HG03439 (cell line): ENCODE measurements around the gene SERINC5.
"Not testable (repeated sequence)": the region's sequence is repeated elsewhere in the genome, so short reads cannot be mapped to it uniquely, and the experiment has no call there.

Source experiments
- ATAC-seq: cut with Tn5 transposase; IDR thresholded peaks from one replicate; pipeline ENCODE4 v1.9.1; 2021; ENCODE audit warnings: mild to moderate bottlenecking, moderate library complexity; ENCODE audit not compliant: unreplicated experiment

Gene SERINC5

DNA sequence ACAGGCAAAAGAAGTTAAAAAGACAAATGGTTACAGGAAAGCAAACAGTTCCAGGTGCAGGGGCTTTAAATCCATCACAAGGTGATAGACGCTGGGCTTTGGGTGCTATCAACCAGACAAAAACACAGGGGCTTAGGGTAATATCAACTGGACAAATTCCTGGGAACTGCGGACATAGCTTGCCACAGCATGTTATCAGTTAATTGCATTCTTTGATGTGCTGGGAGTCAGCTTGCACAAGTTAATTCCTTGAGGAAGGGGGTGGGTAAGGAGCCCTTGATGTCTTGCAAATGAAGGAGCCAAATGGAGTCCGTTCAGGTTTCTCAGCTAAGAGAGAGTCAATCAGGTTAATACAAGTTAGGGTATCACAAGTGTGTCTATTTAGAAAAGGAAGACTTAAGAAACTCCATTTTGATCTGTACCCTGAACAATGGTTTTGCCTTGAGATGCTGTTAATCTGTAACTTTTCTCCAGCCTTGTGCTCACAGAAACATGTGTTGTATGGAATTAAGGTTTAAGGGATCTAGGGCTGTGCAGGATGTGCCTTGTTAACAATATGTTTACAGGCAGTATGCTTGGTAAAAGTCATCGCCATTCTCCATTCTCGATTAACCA is 144.4 kb downstream of the SERINC5 start:
- not testable (repeated sequence) for ATAC-seq

DNA sequence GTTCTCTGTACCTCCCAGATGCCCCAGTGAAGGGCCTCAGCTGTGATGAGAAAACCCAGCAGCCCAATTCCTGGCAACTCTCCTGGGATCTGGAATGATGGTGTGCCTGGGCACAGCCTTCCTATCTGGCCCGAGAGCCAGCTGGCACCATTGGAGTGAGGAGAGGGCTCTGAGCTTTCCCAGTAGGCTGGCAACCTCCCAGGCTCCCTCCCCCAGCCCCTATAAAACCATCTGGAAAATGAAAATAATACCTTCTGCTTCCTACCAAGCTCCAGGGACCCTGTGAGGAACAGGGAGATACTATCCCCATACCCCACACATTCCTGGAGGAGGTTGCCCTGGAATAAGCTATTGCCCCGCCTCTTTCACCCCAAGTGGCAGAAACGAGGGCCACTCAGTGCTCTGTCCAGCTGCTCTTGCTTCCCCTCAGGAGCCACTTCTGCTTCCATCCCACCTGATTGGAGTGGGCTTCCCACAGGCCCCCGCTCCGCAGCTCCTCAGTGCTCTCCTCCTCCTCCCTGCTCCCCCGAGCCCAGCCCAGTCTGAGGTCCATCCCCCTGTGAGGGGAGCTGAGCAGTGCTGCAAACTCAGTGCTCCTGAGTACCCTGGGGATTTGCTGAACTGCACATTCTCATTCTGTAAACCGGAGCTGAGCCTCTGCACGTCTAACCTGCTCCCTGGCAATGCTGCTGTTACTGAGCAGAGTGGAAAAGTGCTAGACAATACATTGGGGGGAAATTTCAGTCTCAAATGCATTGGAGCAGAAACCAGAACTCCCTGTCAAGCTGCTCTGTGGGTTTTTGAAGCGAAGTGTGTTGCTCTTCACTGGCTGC is 146.0 kb downstream of the SERINC5 start:
- no peak for ATAC-seq

DNA sequence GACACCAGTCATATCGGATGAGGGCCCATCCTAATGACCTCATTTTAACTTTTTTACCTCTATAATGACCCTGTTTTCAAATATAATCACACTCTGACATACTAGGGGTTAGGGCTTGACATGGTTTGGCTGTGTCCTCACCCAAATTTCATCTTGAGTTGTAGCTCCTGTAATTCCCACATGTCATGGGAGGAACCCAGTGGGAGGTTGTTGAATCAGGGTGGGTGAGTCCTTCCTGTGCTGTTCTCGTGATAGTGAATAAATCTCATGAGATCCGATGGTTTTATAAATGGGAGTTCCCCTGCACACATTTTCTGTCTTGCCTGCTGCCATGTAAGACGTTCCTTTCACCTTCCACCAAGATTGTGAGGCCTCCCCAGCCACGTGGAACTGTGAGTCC is 148.9 kb downstream of the SERINC5 start:
- no peak for ATAC-seq

DNA sequence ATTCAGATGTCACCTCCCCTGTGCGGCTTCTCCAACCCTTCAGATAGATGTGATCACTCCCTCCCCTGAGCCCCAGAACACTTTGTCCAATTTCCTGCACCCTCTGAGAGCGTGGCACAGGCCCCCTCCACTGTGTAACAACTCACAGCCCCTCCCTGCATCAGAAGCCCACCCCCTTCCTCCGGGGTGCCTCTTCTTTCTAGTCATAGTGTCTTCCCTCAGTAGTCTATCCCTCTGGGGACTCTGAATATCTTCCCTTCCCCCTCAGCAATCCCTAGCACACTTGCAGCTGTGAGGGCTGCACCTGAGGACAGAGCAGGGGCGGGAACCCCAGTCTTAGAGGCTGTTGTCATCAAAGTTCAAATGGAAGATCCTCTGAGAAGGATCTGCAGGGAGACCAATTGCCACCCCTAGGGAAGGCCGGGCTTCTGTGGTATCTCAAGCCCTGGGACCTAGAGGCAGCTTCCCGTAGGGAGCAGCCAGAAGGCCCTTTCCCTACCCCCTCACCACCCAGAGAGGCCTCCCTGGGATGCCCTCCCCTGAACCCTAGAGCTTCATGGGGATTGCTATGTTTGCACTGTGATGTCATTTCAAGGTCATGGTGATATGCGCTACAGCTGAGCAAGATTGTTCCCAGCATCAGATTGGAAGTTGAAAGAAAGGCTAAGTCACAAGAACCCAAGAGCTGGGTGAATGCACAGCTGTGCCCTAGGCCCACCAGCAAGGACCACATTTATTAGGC is 150.0 kb downstream of the SERINC5 start:
- ATAC-seq: no peak

DNA sequence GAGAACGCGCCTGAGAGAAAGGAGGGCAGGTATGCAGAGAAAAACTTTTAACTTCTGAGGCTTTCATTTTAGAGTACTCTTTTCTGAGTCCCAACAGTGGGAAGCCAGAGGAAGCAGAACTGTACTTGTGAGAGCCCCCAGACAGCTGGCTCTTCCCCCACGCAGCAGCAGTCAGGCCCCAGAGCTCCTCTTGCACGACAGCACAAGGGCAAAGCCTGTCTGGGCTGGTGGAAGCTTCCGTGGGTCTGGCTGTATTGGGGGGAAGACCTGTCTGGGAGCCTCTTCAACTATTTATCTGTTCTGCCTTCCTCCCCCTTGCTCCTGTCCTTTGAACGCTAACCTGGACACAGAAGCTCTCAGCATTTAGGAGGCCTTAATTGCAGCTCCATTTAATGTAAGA is 152.5 kb downstream of the SERINC5 start:
- ATAC-seq: no peak

DNA sequence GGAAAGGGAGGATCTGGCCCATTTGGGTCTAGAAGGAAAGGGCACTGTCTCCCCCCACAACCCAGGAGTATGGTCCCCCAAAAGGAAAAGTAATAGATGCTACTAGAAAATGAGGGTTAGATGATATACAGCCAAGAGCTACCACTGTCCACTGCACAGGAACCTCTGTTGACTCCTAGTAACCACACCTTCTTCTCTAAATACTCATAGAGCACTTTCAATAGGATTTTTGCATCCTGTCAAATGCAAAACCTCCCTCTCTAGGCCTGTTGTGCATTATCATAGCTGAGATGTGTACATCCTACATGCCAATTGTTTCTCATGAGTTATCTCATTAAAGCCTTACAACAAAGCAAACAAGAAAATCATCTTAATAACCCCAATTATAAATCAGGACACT is 153.9 kb downstream of the SERINC5 start:
- ATAC-seq: no peak

DNA sequence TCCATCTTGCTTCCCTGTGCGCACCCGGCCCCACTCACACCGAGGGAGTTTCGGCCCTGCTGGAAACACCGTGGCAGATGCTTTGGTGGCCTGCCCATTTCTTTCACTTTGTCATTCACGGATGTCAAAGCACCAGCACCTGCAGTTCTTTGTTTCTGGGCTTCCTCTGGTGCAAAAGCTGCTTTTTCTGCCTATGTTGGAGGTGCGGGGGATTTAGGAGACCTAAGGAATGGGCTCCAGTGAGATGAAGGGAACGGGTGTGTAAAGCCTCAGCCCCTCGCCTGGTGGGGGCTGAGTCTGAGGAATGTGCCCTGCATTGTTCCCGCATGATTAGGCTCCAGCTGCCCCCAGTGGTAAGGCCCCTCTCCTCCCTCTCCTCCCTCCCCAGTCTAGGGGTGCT is 158.4 kb downstream of the SERINC5 start:
- ATAC-seq: no peak

DNA sequence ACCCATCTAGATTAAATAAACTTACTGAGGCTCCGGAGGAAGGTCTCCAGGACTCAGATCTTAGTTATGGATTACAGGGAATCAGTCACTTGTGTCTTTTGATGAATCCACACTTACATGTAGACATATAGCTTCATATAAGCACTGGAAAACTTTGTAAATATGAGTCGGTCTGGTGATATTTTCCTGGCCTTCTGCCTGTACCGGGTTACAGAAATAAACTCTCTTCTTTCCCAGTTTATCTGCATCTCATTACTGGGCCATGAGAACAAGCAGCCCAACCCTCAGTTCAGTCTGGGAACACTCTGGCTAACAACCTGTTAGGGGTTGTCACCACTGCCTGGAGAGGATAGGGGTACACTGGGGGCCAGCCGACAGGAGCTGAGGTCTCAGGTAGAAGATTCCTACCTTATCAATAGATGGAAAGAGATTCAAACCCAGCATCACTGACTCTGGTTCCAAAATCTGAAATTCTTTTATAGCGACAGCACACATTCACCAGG is 161.6 kb downstream of the SERINC5 start:
- ATAC-seq: no peak

DNA sequence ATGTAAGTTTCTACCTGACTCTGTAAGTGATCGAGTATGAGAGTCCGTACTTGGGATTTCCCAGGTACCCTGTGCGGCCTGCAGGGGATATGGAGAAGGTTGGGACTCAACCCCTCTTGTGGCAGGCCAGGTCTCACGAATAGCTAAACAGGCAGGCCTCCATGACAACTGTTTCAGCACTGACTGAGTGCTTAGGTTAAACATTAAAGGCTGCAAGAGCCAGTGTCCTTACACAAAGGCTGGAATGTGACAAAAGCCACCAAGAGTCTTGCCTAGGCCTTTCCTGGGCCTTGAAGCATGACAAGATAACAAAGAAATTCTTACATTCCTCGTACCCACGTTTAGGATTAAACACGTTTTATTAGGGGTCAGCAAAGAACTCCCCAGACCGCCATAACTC is 162.1 kb downstream of the SERINC5 start:
- ATAC-seq: no peak

DNA sequence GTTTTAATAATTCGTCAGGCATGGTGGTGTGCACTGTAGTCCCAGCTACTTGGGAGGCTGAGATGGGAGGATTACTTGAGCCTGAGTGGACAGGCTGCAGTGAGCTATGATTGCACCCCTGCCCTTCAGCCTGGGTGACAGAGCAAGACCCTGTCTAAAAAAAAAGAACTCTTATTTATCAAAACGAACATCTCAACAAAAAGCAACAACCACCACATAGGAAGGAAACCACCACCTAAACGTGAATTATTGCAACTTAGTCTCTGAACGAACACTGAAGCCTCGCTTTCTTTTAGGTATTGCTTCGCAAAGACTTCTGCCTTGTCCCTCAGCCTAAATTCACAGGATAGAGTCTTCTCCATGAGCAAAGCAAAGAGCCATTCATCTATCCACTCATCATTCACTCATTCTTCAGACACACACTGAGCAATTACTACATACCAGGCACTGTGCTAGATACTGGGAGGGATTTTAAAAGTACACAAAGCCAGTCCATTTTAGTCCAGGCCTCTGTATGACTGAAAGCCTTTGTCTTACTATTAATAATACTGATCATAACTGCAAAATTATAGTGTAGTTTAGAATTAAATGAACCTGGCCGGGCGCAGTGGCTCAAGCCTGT is 163.3 kb downstream of the SERINC5 start:
- ATAC-seq: no peak

DNA sequence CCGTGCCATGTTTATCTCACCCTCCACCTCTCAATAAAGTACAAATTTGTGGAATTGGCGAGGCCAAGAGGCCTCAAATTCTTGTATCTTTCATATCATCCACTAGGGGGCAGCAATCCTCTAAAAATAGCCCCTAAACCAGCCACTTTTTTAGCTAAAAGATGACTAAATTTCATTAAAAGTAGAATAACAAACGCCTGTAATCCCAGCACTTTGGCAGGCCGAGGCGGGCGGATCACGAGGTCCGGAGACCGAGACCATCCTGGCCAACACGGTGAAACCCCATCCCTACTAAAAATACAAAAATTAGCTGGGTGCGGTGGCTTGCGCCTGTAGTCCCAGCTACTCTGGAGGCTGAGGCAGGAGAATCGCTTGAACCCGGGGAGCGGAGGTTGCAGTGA is 164.1 kb downstream of the SERINC5 start:
- not testable (repeated sequence) for ATAC-seq

DNA sequence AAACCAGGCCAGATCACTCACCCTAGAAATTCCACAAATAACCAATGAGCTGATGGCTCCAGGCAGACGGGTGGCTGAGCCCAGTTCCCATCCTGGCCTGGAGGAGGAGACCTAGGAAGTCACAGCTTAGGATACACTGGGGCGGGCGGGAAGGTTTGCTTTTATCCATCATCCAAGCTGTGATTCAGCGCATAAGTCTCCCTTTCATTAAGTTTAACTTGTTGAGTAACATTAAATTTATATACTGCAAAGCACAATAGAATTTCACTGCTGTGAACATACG is 165.0 kb downstream of the SERINC5 start:
- ATAC-seq: no peak

DNA sequence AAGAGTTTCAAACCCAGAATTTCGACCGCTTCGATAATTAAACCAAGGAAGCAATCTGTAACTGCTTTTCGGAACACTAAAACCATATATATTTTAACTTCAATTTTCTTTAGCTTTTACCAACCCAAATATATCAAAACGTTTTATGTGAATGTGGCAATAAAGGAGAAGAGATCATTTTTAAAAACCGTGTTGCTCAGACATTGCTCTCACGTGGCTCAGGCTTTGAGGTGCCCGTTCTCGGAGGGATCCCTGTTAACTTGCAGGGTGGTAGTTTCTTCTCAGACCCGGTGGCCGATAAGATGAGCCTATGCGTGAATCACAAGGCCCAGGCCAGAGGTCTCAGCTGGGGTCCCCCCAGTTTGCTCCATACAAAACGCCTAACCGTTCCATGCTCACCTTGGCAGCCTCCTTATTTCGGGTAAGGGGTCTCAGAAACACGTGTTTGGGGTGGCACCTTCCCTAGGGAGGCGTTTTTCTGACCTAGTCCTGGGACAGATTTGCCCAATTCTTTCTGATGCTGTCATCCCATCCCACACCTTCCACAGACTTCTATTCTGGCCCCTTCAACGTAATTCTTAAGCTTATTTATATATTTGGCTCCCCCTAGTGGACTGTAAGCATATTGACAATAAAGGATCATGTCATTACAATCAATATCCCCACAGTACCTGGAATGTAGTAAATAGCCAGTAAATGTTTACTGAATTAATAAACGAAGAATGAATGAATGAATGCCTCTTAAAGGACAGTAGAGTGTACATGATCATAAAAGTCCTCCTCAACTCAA is 172.6 kb downstream of the SERINC5 start:
- no peak for ATAC-seq

DNA sequence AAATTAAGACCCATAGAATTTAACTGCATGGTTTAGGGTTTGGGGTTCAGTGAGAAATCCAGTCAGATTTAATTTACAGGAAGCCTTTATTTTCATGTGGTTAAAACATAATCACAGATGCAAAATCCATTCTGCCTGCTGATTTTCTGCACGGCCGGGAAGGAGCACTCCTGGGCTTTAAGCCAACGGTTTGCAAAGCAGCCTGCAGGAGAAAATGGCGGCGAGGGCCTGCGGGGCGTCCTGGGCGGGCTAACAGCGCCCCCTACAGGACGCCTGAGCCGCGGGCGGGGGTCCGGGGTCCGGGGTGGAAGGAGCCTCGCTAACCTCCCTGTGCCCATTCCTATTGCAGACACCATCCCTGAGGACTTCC is 173.1 kb downstream of the SERINC5 start:
- no peak for ATAC-seq

DNA sequence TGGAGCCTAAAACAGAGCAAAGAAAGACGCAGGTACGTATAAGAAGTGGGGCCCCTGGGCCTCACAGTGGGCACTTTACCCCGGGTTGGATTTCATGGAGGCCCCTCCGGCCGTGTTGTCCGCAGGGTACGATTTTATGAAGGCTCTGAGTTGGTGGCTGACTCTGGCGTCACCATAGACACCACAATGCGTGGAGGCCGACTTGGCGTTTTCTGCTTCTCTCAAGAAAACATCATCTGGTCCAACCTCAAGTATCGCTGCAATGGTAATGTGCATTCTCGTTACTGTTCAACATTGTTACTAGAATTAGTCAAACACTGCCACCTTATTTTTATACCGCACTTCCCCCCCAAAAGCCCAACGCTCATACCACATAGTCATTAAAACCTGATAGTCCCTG is 173.6 kb downstream of the SERINC5 start:
- ATAC-seq: no peak

DNA sequence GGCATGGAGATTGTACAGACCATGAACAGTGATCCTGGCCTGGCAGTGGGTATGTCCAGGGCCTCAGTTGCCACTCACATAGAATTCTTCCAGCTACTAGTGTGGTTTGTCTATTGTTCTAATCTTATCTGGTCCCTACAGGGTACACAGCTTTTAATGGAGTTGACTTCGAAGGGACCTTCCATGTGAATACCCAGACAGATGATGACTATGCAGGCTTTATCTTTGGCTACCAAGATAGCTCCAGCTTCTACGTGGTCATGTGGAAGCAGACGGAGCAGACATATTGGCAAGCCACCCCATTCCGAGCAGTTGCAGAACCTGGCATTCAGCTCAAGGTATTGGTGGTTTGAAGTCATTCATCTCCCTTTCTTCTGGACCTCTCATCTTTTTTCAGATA is 176.9 kb downstream of the SERINC5 start:
- no peak for ATAC-seq

DNA sequence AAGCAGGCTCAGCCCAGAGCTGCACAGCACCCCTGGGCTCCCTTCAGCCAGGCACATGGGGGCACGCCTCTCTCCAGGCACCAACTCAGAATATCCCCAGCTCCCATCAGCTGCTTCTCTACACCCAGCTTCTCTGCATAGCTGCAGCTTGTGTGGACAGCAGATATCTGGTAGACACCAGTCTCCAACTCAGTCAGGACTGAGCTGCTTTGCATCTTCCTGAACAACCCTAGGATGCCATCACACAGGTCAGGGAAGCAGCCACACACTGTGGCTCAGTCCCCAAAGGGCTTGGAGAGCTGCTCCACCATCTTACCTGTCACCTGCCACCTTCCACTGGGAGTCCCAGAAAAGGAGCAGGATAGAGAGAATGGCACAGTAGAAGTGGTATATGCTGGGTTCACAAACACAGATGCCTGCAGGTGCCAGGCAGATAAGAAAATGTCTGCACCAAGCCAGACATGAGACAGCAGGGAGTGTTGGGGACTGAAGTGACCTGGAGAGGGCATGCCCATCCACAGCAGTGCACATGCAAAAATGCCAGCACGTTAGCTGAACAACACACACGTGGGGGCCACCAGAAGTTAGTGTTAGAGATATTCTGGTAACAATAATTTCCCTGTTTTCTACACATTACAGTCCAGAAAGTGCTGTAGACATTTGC is 178.7 kb downstream of the SERINC5 start:
- no peak for ATAC-seq

DNA sequence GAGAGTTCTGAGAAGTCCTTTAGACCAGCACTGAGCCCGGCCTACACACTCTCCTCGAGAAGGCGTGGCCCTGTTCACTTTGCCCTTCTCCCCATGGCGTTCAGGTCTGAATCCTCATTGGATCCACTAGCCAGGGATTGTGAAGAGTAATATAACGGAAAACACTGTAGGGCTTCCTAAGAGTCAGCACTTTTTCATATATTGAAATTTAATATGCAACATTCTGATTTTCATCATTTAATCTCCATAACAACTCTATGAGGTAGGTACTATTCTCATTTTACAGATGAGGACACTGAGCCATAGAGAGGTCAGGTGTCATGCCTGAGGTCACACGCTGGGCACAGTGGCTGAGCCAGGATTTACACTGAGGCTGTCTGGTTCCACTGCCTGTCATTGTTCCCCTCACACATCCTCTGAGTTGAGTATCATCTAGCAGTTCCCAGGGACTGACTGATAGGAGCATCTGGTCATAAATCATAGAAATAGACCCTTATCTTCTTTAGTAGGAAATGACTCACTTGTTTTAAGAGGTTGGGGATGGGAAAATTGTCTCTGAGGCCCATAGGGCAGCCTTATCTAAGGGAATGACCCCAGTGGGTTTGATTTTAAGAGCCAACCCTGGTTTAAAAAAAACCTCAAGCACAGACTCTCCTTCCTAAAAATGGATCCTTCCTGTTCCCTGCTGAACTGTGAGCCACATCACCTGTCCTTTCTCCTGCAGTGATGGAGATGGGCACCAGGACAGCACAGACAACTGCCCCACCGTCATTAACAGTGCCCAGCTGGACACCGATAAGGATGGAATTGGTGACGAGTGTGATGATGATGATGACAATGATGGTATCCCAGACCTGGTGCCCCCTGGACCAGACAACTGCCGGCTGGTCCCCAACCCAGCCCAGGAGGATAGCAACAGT is 179.5 kb downstream of the SERINC5 start:
- no peak for ATAC-seq
